K562 (cell line): Measurements from ENCODE around the gene BRD4. TPM values are rescaled to one million over a fixed set of nuclear protein-coding genes. Genes with fewer than 3 reads are reported as not detected.

Source experiments
- ATAC-seq: fragments of 200-7000 bp; cut with Tn5 transposase; 3 replicates; pipeline ENCODE4 v1.9.1; 2020; ENCODE audit warnings: moderate library complexity
- BruUV-seq: library from RNA; stranded (reverse); fragments of 400-500 nt; replicated peaks from 2 replicates; lab custom pipeline; 2021; lab: Mats Ljungman, UMichigan
- CTCF ChIA-PET: fragments of 300-600 bp; formaldehyde crosslinking; extraction: SDS; loops from one replicate; lab custom pipeline; 2021; ENCODE audit warnings: low intra/inter-chr PET ratio; lab: Yijun Ruan, JAX
- POLR2A ChIA-PET: fragments of 300-600, 350-650 bp; sonication (Branson Sonifier 250); formaldehyde crosslinking; extraction: SDS; loops from one replicate; lab custom pipeline; 2021; ENCODE audit warnings: antibody characterized with exemption, inconsistent platforms; lab: Yijun Ruan, JAX
- DNase-seq, 4 experiments: peaks; one replicate each; pipeline versions ENCODE4 v3.0.0 to v3.0.0-alpha.2; 2011 to 2018; ENCODE audit warnings: low spot score in 3 of 4, mixed read lengths in 3 of 4; ENCODE audit errors: extremely low read depth in 1 of 4
- FAIRE-seq: peaks from 2 replicates; lab custom pipeline; 2011; peaks lifted over from hg19 to GRCh38; lab: Jason Lieb, UNC
- H2AFZ ChIP-seq: 2 replicates; pipeline ENCODE4 v1.6.0; 2011; ENCODE audit warnings: low read depth, low read length, control low read depth, inconsistent platforms
- H3K27ac ChIP-seq: fragments of 200-600 bp; 3 replicates; pipeline ENCODE4 v1.8.0; 2011; ENCODE audit warnings: low read depth, mild to moderate bottlenecking, control low read depth, inconsistent platforms, low read length, moderate library complexity, mixed read lengths; ENCODE audit errors: extremely low read depth
- H3K27me3 ChIP-seq, 2 experiments: fragments of 300-600 bp in 1 of 2; 2 replicates in 1 of 2; 3 replicates in 1 of 2; pipeline versions ENCODE4 v1.6.0 to v1.8.0; 2011; ENCODE audit warnings: inconsistent platforms in 2 of 2, low read length in 2 of 2, mild to moderate bottlenecking in 1 of 2, mixed read lengths in 1 of 2, moderate library complexity in 1 of 2; ENCODE audit not compliant: control insufficient read depth in 2 of 2, insufficient read depth in 2 of 2
- H3K36me3 ChIP-seq: fragments of 300-600 bp; 3 replicates; pipeline ENCODE4 v1.8.0; 2011; ENCODE audit warnings: mild to moderate bottlenecking, low read length, inconsistent platforms; ENCODE audit not compliant: control insufficient read depth, insufficient read depth
- H3K4me1 ChIP-seq, 2 experiments: fragments of 200-600 bp in 1 of 2; replicated peaks in 1 of 2; 2 replicates in 1 of 2; 3 replicates in 1 of 2; pipeline versions ENCODE4 v1.5.1 to v1.8.0; 2011; ENCODE audit warnings: inconsistent platforms in 2 of 2, low read length in 2 of 2, mild to moderate bottlenecking in 1 of 2, mixed read lengths in 1 of 2, moderate library complexity in 1 of 2; ENCODE audit not compliant: control insufficient read depth in 2 of 2, insufficient read depth in 2 of 2
- H3K4me2 ChIP-seq: 2 replicates; pipeline ENCODE4 v1.6.1; 2011; ENCODE audit warnings: low read length, control low read depth, inconsistent platforms, mixed read lengths; ENCODE audit not compliant: insufficient read depth
- H3K4me3 ChIP-seq: fragments of 200-600 bp; sonication (generic), shearing (Covaris generic); 2 replicates; pipeline ENCODE4 v1.5.1; 2016; ENCODE audit warnings: control low read depth, inconsistent platforms
- H3K79me2 ChIP-seq: fragments of 200-600 bp; 3 replicates; pipeline ENCODE4 v1.8.0; 2011; ENCODE audit warnings: low read length, inconsistent platforms; ENCODE audit not compliant: control insufficient read depth, insufficient read depth
- H3K9ac ChIP-seq, 2 experiments: 2 replicates each; pipeline versions ENCODE4 v1.6.0 to v1.6.1; 2011; ENCODE audit warnings: low read depth in 2 of 2, low read length in 2 of 2, control low read depth in 1 of 2, inconsistent platforms in 1 of 2, mild to moderate bottlenecking in 1 of 2, mixed read lengths in 1 of 2; ENCODE audit not compliant: insufficient read depth in 1 of 2
- H3K9me1 ChIP-seq: one replicate; pipeline ENCODE4 v1.6.0; 2011; ENCODE audit warnings: inconsistent platforms, mild to moderate bottlenecking, low read length, moderate library complexity; ENCODE audit not compliant: control insufficient read depth, insufficient read depth
- H3K9me3 ChIP-seq: replicated peaks from 2 replicates; pipeline ENCODE4 v1.5.1; 2011; ENCODE audit warnings: low read depth, low read length, inconsistent platforms; ENCODE audit not compliant: control insufficient read depth, insufficient read depth
- H4K20me1 ChIP-seq: replicated peaks from 2 replicates; pipeline ENCODE4 v1.6.1; 2011; ENCODE audit warnings: low read length, inconsistent platforms, mixed read lengths; ENCODE audit not compliant: control insufficient read depth, insufficient read depth
- ARID1B ChIP-seq: fragments of 450-650 bp; IDR thresholded peaks from 2 replicates; pipeline ENCODE4 v1.6.1; 2016; ENCODE audit warnings: antibody characterized with exemption, mild to moderate bottlenecking, inconsistent platforms
- FIP1L1 ChIP-seq: fragments of 200-400 bp; formaldehyde crosslinking; IDR thresholded peaks from 2 replicates; pipeline ENCODE4 v1.6.1; 2018; ENCODE audit warnings: mild to moderate bottlenecking, low read depth, low read length; ENCODE audit not compliant: poor library complexity, severe bottlenecking
- HMBOX1 ChIP-seq: sonication (generic); IDR thresholded peaks from 2 replicates; pipeline ENCODE4 v1.6.1; 2016
- KDM1A ChIP-seq, 2 experiments: fragments of 450-650 bp; IDR thresholded peaks; 2 replicates each; pipeline ENCODE4 v1.6.1; 2016; ENCODE audit warnings: mild to moderate bottlenecking in 2 of 2
- NCOA1 ChIP-seq: fragments of 450-650 bp; IDR thresholded peaks from 2 replicates; pipeline ENCODE4 v1.6.1; 2016; ENCODE audit warnings: low read depth
- RBM22 ChIP-seq: fragments of 200-400 bp; formaldehyde crosslinking; IDR thresholded peaks from 2 replicates; pipeline ENCODE4 v1.6.1; 2018; ENCODE audit warnings: low read length, low read depth; ENCODE audit not compliant: poor library complexity, severe bottlenecking
- RBM34 ChIP-seq: fragments of 200-400 bp; formaldehyde crosslinking; IDR thresholded peaks from 2 replicates; pipeline ENCODE4 v1.6.1; 2018; ENCODE audit warnings: low read length, borderline replicate concordance; ENCODE audit not compliant: insufficient read depth
- RBM39 ChIP-seq: fragments of 200-400 bp; formaldehyde crosslinking; optimal IDR thresholded peaks from 2 replicates; pipeline ENCODE3; 2018; ENCODE audit warnings: low read depth, low read length
- SUPT5H ChIP-seq: fragments of 450-650 bp; IDR thresholded peaks from 2 replicates; pipeline ENCODE4 v1.6.1; 2016
- TAF1 ChIP-seq: IDR thresholded peaks from 2 replicates; pipeline ENCODE4 v1.6.1; 2011; ENCODE audit warnings: mild to moderate bottlenecking, low read length, moderate library complexity; ENCODE audit not compliant: insufficient read depth, control insufficient read depth, severe bottlenecking; ENCODE audit errors: extremely low read depth
- ZBTB26 ChIP-seq: fragments of 450-650 bp; formaldehyde crosslinking; IDR thresholded peaks from 2 replicates; pipeline ENCODE4 v1.4.0; 2022; ENCODE audit warnings: missing genetic modification characterization
- ZNF23 ChIP-seq: fragments of 250-450 bp; sonication (Bioruptor Pico); IDR thresholded peaks from 2 replicates; pipeline ENCODE4 v1.4.0; 2020; ENCODE audit warnings: mild to moderate bottlenecking
- WGBS: fragments of 100-300 bp; shearing (Covaris generic); methylation state at CpG from one replicate; pipeline ENCODE4 v1.1.6; 2016; ENCODE audit warnings: low coverage, mixed read lengths; ENCODE audit not compliant: insufficient coverage; ENCODE audit errors: missing lambda C conversion rate; 5-methylcytosine and 5-hydroxymethylcytosine counted together
- in situ Hi-C: fragments of 300-500 bp; cut with MboI; formaldehyde crosslinking; loops from 4 replicates; pipeline ENCODE4 v1.15.0; 2018; ENCODE audit warnings: inconsistent platforms, mixed read lengths
- intact Hi-C: fragments of 100-400 bp; cut with micrococcal nuclease; formaldehyde crosslinking; loops from 2 replicates; pipeline ENCODE4 v1.14.2; 2022
- polyA plus RNA-seq, 8 experiments: library from polyadenylated mRNA; depleted of rRNA in 4 of 8; stranded (reverse) in 5 of 8; unstranded in 3 of 8; fragments of >200 nt; fragmentation: Nextera tagmentation in 2 of 8; fragmentation: Illumina TruSeq in 1 of 8; extraction: Ambion mirVana in 2 of 8; extraction: Trizol in 1 of 8; gene quantifications; 2 replicates each; pipeline versions ENCODE4 v1.2.1 to v1.2.3, GENCODE V29; 2011 to 2014; ENCODE audit warnings: inconsistent platforms in 1 of 8, missing spikeins in 1 of 8
- total RNA-seq, 7 experiments: library from RNA; depleted of rRNA in 6 of 7; stranded (reverse); fragments of >200 nt in 6 of 7; fragmentation: Illumina TruSeq in 2 of 7; extraction: Trizol in 2 of 7; gene quantifications; 2 replicates each; pipeline versions ENCODE4 v1.2.1 to v1.2.3, GENCODE V29; 2011 to 2021; ENCODE audit warnings: low replicate concordance in 1 of 7
- TF ChIP-seq, protein P1 (sequence below): sonication (generic); formaldehyde crosslinking; IDR thresholded peaks from 2 replicates; pipeline ENCODE4 v1.8.0; 2022; ENCODE audit warnings: mild to moderate bottlenecking, missing genetic modification reagents

The BRD4 gene
- total and polyA plus RNA-seq, 9 of the 15 experiments (the other 6 are each of a cell fraction or from before 2014, with no cell fraction given), result 1.8 to 105 (median 15.6) TPM

DNA sequence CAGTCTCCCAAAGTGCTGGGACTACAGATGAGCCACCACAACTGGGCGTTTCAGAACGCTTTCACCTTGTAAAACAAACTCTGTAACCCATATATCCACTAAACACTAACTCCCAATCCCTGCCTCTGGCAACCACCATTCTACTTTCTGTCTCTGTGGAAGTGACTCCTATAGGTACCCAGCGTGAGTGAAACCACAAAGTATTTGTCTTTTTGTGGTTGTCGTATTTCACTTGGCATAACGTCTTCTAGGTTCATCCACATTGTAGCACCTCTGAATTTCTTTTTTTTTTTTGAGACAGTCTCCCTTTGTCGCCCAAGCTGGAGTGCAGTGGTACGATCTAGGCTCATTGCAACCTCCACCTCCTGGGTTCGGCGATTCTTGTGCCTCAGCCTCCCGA lies 44.8 kb downstream of the BRD4 start:
- no peak for FAIRE-seq
- no peak for ATAC-seq
- BruUV-seq, result no TSS peak
- WGBS, result 85% methylated on average over 9 of the region's 10 CpGs
- Histone ChIP-seq H4K20me1 (peaks cover 92% of the 10 kb centered on the region), H3K79me2 (peaks cover 98% of the 10 kb centered on the region), H3K4me3 (no peak overlapping the region), H3K9me3 (no peaks in the 10 kb centered on the region)
- in situ Hi-C loops, result no loop called here
- CTCF ChIA-PET, result no interaction called here
- no peak for DNase-seq
- TF ChIP-seq HMBOX1 (no peak), SUPT5H (0 out of 2 replicates have a peak, but pooled peaks have one; percentile 34)
- TF ChIP-seq, all 486 proteins: peak for 1
- Histone ChIP-seq H3K4me2 (no peak overlapping the region), H2AFZ (no peak overlapping the region), H3K36me3 (peaks cover 15% of the 10 kb centered on the region; the same call in 2 of the 3 replicates), H3K9me1 (peaks cover 14% of the 10 kb centered on the region), H3K9ac (no peak overlapping the region), H3K27me3 (no peaks in the 10 kb centered on the region), H3K4me1 (peaks cover 9 to 41% of the 10 kb centered on the region in 2 experiments), H3K27ac (no peak overlapping the region)
- intact Hi-C loops, result no loop called here
- POLR2A ChIA-PET, result interaction anchor here (1.4 to 2.4 kb wide), 2 partner anchors 11 to 12 kb away, joined by 3 to 13 read pairs; no protein-coding TSS in a partner anchor

GRCh38 chr19:15286688-15287365 lies 45.5 kb downstream of the BRD4 start:
- ChIA-PET CTCF (no interaction called here), POLR2A (no interaction called here)
- Histone ChIP-seq H3K4me2 (no peak overlapping the region), H3K4me3 (no peak overlapping the region), H3K9ac (no peak overlapping the region), H4K20me1 (peaks cover 92% of the 10 kb centered on the region), H3K79me2 (peaks cover 99% of the 10 kb centered on the region), H3K27ac (no peak overlapping the region), H2AFZ (no peak overlapping the region), H3K9me3 (no peaks in the 10 kb centered on the region), H3K4me1 (peaks cover 9 to 45% of the 10 kb centered on the region in 2 experiments), H3K27me3 (no peaks in the 10 kb centered on the region), H3K36me3 (peaks cover 15% of the 10 kb centered on the region; the same call in 2 of the 3 replicates), H3K9me1 (peaks cover 14% of the 10 kb centered on the region)
- 41% methylated on average over 4 of the region's 4 CpGs for WGBS
- in situ Hi-C loops (no loop called here), intact Hi-C loops (no loop called here)
- DNase-seq, result no peak
- no peak for ATAC-seq
- no TSS peak for BruUV-seq
- FAIRE-seq, result no peak
- TF ChIP-seq RBM39 (no peak), NCOA1 (no peak), ARID1B (no peak), TAF1 (no peak), ZBTB26 (CRISPR knock-in tag) (no peak), RBM34 (no peak), RBM22 (no peak), ZNF23 (CRISPR knock-in tag) (no peak), FIP1L1 (no peak), KDM1A (IDR thresholded peaks at IDR 0.05) (no peak)
- TF ChIP-seq, protein P1, sequence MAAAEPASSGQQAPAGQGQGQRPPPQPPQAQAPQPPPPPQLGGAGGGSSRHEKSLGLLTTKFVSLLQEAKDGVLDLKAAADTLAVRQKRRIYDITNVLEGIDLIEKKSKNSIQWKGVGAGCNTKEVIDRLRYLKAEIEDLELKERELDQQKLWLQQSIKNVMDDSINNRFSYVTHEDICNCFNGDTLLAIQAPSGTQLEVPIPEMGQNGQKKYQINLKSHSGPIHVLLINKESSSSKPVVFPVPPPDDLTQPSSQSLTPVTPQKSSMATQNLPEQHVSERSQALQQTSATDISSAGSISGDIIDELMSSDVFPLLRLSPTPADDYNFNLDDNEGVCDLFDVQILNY (CRISPR knock-in tag), result no peak
